H9 (cell line): ENCODE results near the gene HAND2. TPM values are rescaled to one million over a fixed set of nuclear protein-coding genes. Genes with fewer than 3 reads are reported as not detected.

Experiments
- DNase-seq: peaks from one replicate; pipeline ENCODE4 v3.0.0-alpha.2; 2017
- H2AFZ ChIP-seq: one replicate; pipeline ENCODE4 v1.6.1; 2013; ENCODE audit warnings: mild to moderate bottlenecking, low read length, control low read depth, moderate library complexity
- H2AK5ac ChIP-seq: 2 replicates; pipeline ENCODE4 v1.6.1; 2013; ENCODE audit warnings: low read length, control low read depth, mixed read lengths; ENCODE audit not compliant: insufficient read length
- H2BK120ac ChIP-seq: one replicate; pipeline ENCODE4 v1.6.1; 2013; ENCODE audit warnings: low read depth, mild to moderate bottlenecking, low read length, control low read depth, inconsistent platforms; ENCODE audit not compliant: poor library complexity, severe bottlenecking
- H2BK12ac ChIP-seq: 2 replicates; pipeline ENCODE4 v1.6.1; 2013; ENCODE audit warnings: low read length, control low read depth, mixed read lengths, low read depth; ENCODE audit not compliant: insufficient read length
- H2BK15ac ChIP-seq: 2 replicates; pipeline ENCODE4 v1.6.1; 2013; ENCODE audit warnings: low read depth, low read length, control low read depth
- H2BK20ac ChIP-seq: one replicate; pipeline ENCODE4 v1.6.1; 2013; ENCODE audit warnings: low read depth, mild to moderate bottlenecking, low read length, control low read depth, inconsistent platforms; ENCODE audit not compliant: poor library complexity, severe bottlenecking
- H2BK5ac ChIP-seq: 2 replicates; pipeline ENCODE4 v1.6.1; 2013; ENCODE audit warnings: low read length, control low read depth, mixed read lengths; ENCODE audit not compliant: insufficient read length
- H3K14ac ChIP-seq: 2 replicates; pipeline ENCODE4 v1.6.1; 2013; ENCODE audit warnings: low read length, control low read depth; ENCODE audit not compliant: insufficient read depth
- H3K18ac ChIP-seq: 2 replicates; pipeline ENCODE4 v1.6.1; 2013; ENCODE audit warnings: low read depth, mild to moderate bottlenecking, mixed read lengths, low read length, control low read depth; ENCODE audit not compliant: insufficient read length
- H3K23ac ChIP-seq: 2 replicates; pipeline ENCODE4 v1.6.1; 2013; ENCODE audit warnings: low read length, control low read depth, mixed read lengths, low read depth; ENCODE audit not compliant: insufficient read length
- H3K23me2 ChIP-seq: 2 replicates; pipeline ENCODE4 v1.6.1; 2013; ENCODE audit warnings: low read depth, mild to moderate bottlenecking, mixed read lengths, low read length, control low read depth; ENCODE audit not compliant: insufficient read length, poor library complexity, severe bottlenecking
- H3K27ac ChIP-seq: 2 replicates; pipeline ENCODE4 v1.5.1; 2013; ENCODE audit warnings: low read length, control low read depth, mixed read lengths, low read depth; ENCODE audit not compliant: insufficient read length
- H3K27me3 ChIP-seq: 2 replicates; pipeline ENCODE4 v1.6.1; 2013; ENCODE audit warnings: low read length, control low read depth, inconsistent platforms; ENCODE audit not compliant: insufficient read depth
- H3K4ac ChIP-seq: 2 replicates; pipeline ENCODE4 v1.6.1; 2013; ENCODE audit warnings: low read depth, mild to moderate bottlenecking, control low read depth, inconsistent platforms, low read length, moderate library complexity
- H3K4me1 ChIP-seq: 2 replicates; pipeline ENCODE4 v1.6.1; 2013; ENCODE audit warnings: low read length, control low read depth, inconsistent platforms; ENCODE audit not compliant: insufficient read depth
- H3K4me2 ChIP-seq: 2 replicates; pipeline ENCODE4 v1.6.1; 2013; ENCODE audit warnings: low read length, control low read depth, mixed read lengths; ENCODE audit not compliant: insufficient read length, insufficient read depth
- H3K56ac ChIP-seq: 2 replicates; pipeline ENCODE4 v1.6.1; 2013; ENCODE audit warnings: low read depth, mild to moderate bottlenecking, mixed read lengths, low read length, control low read depth; ENCODE audit not compliant: insufficient read length
- H3K79me1 ChIP-seq: 2 replicates; pipeline ENCODE4 v1.6.1; 2013; ENCODE audit warnings: low read depth, mild to moderate bottlenecking, moderate library complexity, low read length, control low read depth, inconsistent platforms; ENCODE audit not compliant: insufficient read depth, poor library complexity, severe bottlenecking
- H3K79me2 ChIP-seq: 2 replicates; pipeline ENCODE4 v1.6.1; 2013; ENCODE audit warnings: low read length, control low read depth, inconsistent platforms; ENCODE audit not compliant: insufficient read depth
- H3K9ac ChIP-seq: 2 replicates; pipeline ENCODE4 v1.6.1; 2013; ENCODE audit warnings: low read length, control low read depth, mixed read lengths; ENCODE audit not compliant: insufficient read length; ENCODE audit errors: extremely low read depth
- H3K9me3 ChIP-seq: one replicate; pipeline ENCODE4 v1.6.1; 2013; ENCODE audit warnings: low read depth, low read length, inconsistent platforms; ENCODE audit not compliant: control insufficient read depth
- H3T11ph ChIP-seq: one replicate; pipeline ENCODE4 v1.6.1; 2013; ENCODE audit warnings: mild to moderate bottlenecking, low read length, control low read depth, inconsistent platforms
- H4K20me1 ChIP-seq: one replicate; pipeline ENCODE4 v1.6.1; 2013; ENCODE audit not compliant: control insufficient read depth, insufficient read length, insufficient read depth
- H4K5ac ChIP-seq: 2 replicates; pipeline ENCODE4 v1.6.1; 2013; ENCODE audit warnings: low read depth, mild to moderate bottlenecking, mixed read lengths, low read length, control low read depth; ENCODE audit not compliant: insufficient read length
- H4K8ac ChIP-seq: replicated peaks from 2 replicates; pipeline ENCODE4 v1.6.1; 2013; ENCODE audit warnings: low read length, control low read depth, mixed read lengths, low read depth; ENCODE audit not compliant: insufficient read length
- H4K91ac ChIP-seq: 2 replicates; pipeline ENCODE4 v1.6.1; 2013; ENCODE audit warnings: low read depth, mild to moderate bottlenecking, moderate library complexity, mixed read lengths, low read length, control low read depth; ENCODE audit not compliant: insufficient read length
- H3K27ac Mint-ChIP-seq, 3 experiments: 2 replicates in 2 of 3; 3 replicates in 1 of 3; pipeline ENCODE4 v1.8.0; 2020 to 2021; ENCODE audit warnings: mixed read lengths in 3 of 3, mild to moderate bottlenecking in 1 of 3, moderate library complexity in 1 of 3
- H3K27me3 Mint-ChIP-seq: 2 replicates; pipeline ENCODE4 v1.8.0; 2021; ENCODE audit warnings: low read depth, mild to moderate bottlenecking, moderate library complexity, mixed read lengths
- H3K36me3 Mint-ChIP-seq, 3 experiments: 2 replicates in 2 of 3; 3 replicates in 1 of 3; pipeline ENCODE4 v1.8.0; 2020 to 2021; ENCODE audit warnings: low read depth in 3 of 3, mixed read lengths in 3 of 3; ENCODE audit not compliant: insufficient read depth in 1 of 3
- H3K4me1 Mint-ChIP-seq, 2 experiments: 2 replicates each; pipeline ENCODE4 v1.8.0; 2020; ENCODE audit warnings: mixed read lengths in 2 of 2
- H3K4me3 Mint-ChIP-seq, 2 experiments: 2 replicates in 1 of 2; 3 replicates in 1 of 2; pipeline ENCODE4 v1.8.0; 2020 to 2021; ENCODE audit warnings: mild to moderate bottlenecking in 2 of 2, mixed read lengths in 2 of 2, moderate library complexity in 1 of 2
- H3K9me3 Mint-ChIP-seq, 2 experiments: 2 replicates in 1 of 2; 3 replicates in 1 of 2; pipeline ENCODE4 v1.8.0; 2020; ENCODE audit warnings: mild to moderate bottlenecking in 2 of 2, mixed read lengths in 2 of 2, moderate library complexity in 1 of 2
- WGBS: extraction: QIAGEN DNeasy Blood & Tissue Kit; methylation state at CpG from one replicate; pipeline ENCODE4 v1.1.7; 2013; ENCODE audit warnings: missing lambda C conversion rate, low lambda C conversion rate, mixed read lengths; ENCODE audit not compliant: insufficient read length; ENCODE audit errors: extremely low coverage; 5-methylcytosine and 5-hydroxymethylcytosine counted together
- total RNA-seq: library from RNA; stranded (reverse); gene quantifications from 2 replicates; pipeline ENCODE4 v1.2.1, GENCODE V29; 2021
- TF ChIP-seq, protein P1 (sequence below): fragments of 200-600 bp; sonication (generic); conservative IDR thresholded peaks from 3 replicates; pipeline ENCODE4 v1.8.0; 2021; ENCODE audit warnings: antibody characterized with exemption, mild to moderate bottlenecking

The HAND2 gene
- total RNA-seq, 1 experiment from 2014 or later = not detected

DNA sequence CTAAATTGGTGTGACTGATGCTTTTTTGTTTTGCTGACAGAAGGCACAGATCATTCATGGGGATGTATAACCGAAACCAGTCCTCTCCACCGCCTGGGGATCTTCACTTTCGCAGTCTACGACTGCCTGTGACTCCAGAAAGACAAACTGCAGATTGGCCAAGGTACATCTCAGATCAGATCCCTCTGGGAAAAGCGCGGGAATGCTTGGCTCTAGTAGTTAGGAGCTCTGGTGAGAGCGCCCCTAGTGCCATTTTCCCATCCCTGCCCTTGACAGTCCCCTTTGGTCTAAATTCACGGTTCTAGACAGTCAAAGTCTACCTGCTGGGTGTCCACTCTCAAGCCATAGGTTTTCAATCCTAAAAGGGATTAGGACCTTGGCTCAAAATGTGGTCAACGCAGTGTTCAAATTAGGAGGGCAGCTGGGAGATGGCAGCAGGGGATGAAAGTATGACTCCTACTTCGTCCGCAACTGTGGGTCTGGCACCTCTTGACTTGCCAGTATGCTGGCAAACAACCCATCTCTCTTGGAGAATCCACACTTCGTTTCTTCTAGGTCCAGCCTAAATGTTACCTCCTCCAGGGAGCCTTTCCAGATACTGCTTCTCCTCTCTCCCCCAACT lies 6.9 kb upstream of the HAND2 start:
- Histone ChIP-seq H2AFZ (no peak overlapping the region), H2AK5ac (no peak overlapping the region), H3K79me1 (no peaks in the 10 kb centered on the region), H3K9ac (no peak overlapping the region), H3K23ac (no peak overlapping the region), H3K27me3 (peaks cover 83% of the 10 kb centered on the region), H3K18ac (no peak overlapping the region), H3K27ac (no peak overlapping the region), H3K56ac (no peak overlapping the region), H3K79me2 (no peaks in the 10 kb centered on the region), H2BK12ac (no peak overlapping the region), H2BK120ac (no peak overlapping the region), H3T11ph (no peak overlapping the region), H2BK5ac (no peak overlapping the region), H3K4me1 (no peaks in the 10 kb centered on the region), H3K9me3 (no peaks in the 10 kb centered on the region), H2BK15ac (no peak overlapping the region), H3K23me2 (peaks cover 8% of the 10 kb centered on the region), H2BK20ac (no peak overlapping the region), H4K8ac (no peak overlapping the region), H3K4me2 (no peak overlapping the region), H3K14ac (no peak overlapping the region), H4K5ac (no peak overlapping the region), H4K20me1 (no peaks in the 10 kb centered on the region), H3K4ac (no peak overlapping the region), H4K91ac (no peak overlapping the region)
- no peak overlapping the region for H3K27ac Mint-ChIP-seq
- DNase-seq = peak; percentile 84
- H3K4me3 Mint-ChIP-seq = peak overlapping the region in 1 of 2 experiments; percentile 9; a peak in 1 of 5 replicates
- no CpG with 5 or more reads among the region's 12 CpGs for WGBS
- TF ChIP-seq, protein P1, sequence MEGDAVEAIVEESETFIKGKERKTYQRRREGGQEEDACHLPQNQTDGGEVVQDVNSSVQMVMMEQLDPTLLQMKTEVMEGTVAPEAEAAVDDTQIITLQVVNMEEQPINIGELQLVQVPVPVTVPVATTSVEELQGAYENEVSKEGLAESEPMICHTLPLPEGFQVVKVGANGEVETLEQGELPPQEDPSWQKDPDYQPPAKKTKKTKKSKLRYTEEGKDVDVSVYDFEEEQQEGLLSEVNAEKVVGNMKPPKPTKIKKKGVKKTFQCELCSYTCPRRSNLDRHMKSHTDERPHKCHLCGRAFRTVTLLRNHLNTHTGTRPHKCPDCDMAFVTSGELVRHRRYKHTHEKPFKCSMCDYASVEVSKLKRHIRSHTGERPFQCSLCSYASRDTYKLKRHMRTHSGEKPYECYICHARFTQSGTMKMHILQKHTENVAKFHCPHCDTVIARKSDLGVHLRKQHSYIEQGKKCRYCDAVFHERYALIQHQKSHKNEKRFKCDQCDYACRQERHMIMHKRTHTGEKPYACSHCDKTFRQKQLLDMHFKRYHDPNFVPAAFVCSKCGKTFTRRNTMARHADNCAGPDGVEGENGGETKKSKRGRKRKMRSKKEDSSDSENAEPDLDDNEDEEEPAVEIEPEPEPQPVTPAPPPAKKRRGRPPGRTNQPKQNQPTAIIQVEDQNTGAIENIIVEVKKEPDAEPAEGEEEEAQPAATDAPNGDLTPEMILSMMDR = peak; percentile 75
- H3K36me3 Mint-ChIP-seq = no peaks in the 10 kb centered on the region; a peak in 1 of 7 replicates
- peaks cover 100% of the 10 kb centered on the region for H3K27me3 Mint-ChIP-seq
- peaks cover 0 to 3% of the 10 kb centered on the region in 2 experiments; a peak in 1 of 5 replicates for H3K9me3 Mint-ChIP-seq
- peaks cover 6 to 15% of the 10 kb centered on the region in 2 experiments for H3K4me1 Mint-ChIP-seq
